EL (cell line): Measurements from ENCODE around the gene ADGB.

ENCODE experiments used
- DNase-seq: peaks from one replicate; pipeline ENCODE4 v3.0.0-alpha.2; 2016

ADGB gene

GRCh38 chr6:146635165-146635564 lies 36.4 kb downstream of the ADGB start:
- no peak for DNase-seq

- DNase-seq: no peak
Observed at GRCh38 chr6:146636481-146636880, 37.7 kb downstream of the ADGB start.

- DNase-seq: no peak
Observed at GRCh38 chr6:146642921-146643320, 44.1 kb downstream of the ADGB start.

GRCh38 chr6:146650799-146651481 lies 52.2 kb downstream of the ADGB start:
- DNase-seq: no peak

- no peak for DNase-seq
Observed at GRCh38 chr6:146651482-146651863, 52.7 kb downstream of the ADGB start.

GRCh38 chr6:146657432-146657831 lies 58.7 kb downstream of the ADGB start:
- no peak for DNase-seq

DNA sequence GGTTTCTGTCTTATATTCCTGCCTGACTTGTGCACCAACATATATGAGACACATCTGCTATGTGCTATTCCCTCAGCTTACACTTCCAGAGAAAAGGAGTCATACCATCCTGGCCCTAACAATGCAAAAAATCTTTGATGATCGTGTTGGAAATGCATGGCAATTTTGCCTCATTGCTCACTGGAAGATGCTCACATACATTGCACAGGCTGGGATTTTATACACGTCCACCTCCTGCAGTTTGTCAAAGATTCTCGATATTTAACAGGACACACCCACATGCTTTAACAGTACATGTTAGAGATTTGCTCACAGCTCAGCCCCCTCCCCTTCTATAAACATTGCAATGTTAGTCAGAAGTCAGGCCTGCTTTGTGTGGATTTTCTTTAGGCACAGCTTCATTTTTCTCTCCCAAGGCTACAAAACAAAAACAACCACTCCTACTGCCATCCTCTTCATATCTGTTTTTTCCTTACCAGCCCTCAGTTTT lies 66.1 kb downstream of the ADGB start:
- DNase-seq: peak; percentile 2

DNA sequence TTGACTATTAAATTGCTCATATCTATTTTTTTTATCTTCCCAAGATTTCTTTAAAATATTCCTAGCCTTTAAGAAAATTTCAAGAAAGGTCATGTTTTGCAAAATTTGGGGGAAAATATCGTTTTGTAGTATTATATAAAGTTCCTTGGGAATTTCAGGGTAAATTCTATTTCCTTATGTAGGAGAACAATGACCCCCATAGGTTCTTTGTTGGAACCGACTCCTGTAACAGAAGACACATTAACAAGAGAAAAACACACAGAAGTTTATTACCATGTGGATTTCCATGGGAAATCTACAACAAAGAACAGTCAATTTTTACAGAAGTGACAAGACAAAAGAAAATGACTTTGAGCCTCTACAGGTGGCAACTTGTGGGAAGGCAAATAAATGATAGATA lies 68.1 kb downstream of the ADGB start:
- DNase-seq: no peak

- DNase-seq: peak; percentile 25
Observed at GRCh38 chr6:146670161-146670560, 71.4 kb downstream of the ADGB start.

DNA sequence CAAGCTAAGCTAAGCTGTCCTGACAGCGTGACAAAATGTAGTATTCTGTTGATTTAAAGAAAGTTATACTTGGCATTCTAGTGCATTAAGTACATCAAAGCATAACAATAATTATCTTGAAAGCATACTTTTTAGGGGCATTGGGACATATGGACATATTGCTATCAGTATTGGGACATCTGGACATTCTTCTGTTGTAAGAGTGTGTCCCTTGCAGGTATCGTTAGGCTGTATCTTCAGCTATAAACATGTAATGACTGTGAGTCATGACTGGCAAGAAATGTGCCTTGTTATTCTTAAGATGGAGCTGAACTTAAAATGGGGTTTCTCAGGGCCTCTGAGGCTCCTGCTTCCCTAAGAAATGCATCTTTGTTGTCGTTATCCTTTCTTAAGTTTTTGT lies 74.3 kb downstream of the ADGB start:
- DNase-seq: no peak

DNA sequence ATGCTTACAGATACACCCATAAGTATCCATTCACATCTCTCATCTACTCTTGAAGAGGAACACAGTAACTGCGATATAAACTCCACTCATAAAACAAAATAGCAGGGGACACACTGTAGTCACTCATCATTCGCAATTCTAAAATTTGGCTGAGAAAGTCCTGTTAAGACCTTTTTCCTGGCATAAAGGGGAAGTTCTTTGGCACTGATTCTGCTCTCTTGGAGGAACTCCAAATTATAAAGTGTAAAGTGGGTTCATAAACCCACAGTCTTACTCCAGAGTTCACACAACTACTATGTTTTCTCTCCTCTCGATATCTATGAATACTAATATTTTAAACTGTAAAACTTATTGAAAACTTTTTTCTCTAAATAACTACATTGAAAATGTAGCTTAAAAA lies 80.6 kb downstream of the ADGB start:
- DNase-seq: no peak

DNA sequence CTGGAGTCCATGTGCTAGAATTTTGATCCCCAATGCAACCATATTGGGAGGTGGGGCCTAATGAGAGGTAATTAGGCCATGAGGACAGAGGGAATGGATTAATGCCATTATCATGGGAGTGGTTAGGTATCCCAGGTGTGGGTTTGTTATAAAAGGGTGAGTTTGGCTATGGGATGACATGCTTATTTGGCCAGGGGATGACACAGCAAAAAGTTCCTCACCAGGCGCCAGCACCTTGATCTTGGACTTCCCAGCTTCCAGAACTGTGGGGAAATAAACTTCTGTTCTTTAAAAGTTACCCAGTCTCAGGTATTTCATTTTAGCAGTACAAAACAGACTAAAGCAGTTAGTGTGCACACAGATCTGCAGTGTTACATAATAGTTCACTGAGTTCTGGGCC lies 84.1 kb downstream of the ADGB start:
- no peak for DNase-seq

DNA sequence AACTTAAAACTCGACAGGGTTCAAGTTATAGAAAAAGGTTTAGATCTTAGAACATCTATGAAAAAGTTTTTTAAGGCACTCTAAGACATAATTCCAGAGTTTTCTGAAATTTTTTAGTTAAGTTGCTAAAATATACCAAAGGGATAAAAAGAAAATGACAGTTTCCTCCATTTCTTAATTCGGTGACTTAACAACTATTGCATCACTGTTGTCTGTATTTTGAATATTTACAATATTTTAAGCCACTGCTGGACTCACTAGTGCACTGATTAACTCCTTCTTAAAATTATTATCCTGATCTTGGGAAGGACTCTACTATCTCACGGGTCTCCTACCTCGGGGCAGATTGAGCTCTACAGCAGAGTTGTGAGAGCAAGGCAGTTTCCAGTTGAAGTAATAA lies 91.0 kb downstream of the ADGB start:
- DNase-seq: no peak

- no peak for DNase-seq
Observed at GRCh38 chr6:146693342-146693741, 94.6 kb downstream of the ADGB start.

GRCh38 chr6:146697921-146698320 lies 99.1 kb downstream of the ADGB start:
- no peak for DNase-seq

DNA sequence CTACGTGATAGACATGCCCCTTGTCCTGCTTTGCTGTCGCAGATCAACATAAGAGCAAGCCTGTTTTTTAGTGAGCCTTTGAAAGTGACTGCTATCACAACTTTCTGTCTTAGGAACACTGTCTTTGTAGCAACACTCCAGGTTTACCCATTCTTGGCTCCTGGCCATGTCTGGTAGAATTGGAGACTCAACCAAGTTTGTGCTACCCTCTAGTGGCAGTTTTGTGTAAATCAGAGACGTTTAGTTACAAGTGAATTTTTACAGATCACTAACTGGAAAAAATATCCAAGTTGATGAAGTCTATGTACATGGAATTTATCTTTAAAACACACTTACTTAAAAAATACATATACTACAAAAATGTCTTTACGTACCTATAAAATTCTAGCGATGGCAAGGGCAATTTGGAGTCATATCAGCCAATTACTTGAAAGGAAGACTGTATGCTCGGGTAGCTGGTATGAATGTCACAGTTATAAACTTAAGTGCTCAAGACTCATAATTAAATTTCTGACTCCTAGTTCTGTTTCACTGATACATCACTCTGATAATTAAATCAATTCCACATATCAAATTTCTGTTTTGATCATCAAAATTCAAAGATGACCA lies 101.4 kb downstream of the ADGB start:
- DNase-seq: peak; percentile 75

DNA sequence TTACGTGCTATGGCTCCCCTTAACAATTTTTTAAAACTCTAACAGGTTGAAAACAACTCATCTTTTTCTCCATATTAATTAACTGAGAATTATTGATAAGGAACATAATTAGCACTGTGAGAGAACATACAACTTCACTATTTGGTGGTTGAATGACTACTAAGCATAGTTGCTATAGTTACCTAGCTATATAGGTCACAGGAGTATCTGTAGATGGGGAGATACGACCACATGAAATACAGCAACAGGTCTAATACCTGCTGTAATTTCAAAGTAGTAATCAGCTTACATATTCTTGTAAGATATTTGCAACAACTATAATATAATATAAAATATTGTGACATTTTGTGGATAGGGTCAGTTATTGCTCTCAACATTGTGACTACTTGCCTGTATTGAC lies 102.9 kb downstream of the ADGB start:
- DNase-seq: no peak

DNA sequence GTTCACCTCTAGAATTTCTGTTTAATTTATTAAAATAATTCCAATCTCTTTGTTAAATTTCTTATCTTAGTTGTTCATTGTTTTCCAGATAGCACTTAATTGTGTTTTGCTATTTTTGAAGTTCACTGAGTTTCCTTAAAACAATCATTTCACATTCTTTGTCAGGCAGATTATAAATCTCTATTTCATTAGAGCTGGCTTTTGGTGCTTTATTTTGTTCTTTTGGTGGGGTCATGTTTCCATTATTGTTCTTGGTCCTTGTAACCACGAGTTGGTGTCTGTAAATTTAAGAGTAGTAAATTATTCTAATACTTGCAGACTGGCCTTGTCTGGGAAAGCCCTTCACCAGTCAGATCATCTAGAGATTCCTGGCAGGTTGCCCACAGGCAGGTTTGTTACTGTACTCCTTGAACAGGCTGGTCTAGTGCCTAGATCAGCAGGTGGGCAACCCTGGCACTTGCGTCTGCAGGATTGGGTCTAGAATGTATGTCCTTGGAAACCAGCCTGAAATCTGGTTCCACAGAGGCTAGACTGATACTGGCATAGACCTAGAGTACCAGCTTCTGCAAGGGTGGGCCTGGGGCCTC lies 110.4 kb downstream of the ADGB start:
- DNase-seq: peak; percentile 1

DNA sequence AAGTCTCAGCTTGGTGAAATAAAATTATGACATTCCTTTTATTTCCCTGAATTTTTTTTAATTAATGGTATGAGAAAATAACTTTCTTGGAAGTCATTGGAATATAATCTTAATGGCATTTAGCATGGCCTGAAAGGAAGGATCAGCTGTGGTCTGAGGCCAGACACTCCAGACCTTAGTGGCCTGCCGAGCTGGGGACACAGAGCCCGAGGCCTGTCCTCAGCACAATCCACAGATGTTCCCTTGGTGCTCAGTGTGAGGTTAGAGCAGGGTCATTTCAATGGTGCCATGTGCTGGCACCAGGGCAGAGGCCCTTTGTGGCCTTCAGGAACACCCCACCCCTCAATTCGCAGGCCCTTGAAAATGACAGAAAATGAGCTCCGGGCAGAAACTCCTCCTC lies 120.6 kb downstream of the ADGB start:
- DNase-seq: no peak

GRCh38 chr6:146739696-146740095 lies 140.9 kb downstream of the ADGB start:
- no peak for DNase-seq

DNA sequence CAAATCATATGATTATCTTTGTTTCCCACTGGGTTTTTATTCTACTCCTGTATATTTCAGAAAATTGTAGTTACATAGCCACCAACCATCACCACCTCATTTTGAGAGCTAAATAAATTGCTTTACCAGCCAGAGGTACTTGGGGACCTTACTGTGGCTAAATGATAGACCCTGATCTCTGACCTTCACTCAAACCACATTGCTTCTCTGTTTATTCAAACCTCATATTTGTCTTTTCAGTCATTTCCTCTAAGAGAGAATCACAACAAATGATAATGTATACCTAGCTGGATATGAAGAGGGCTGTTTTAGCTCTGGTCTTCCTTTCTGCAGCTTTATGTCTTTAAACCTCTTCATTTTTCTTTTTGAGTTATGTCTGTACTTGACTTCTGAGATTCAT lies 142.8 kb downstream of the ADGB start:
- DNase-seq: peak; percentile 61

DNA sequence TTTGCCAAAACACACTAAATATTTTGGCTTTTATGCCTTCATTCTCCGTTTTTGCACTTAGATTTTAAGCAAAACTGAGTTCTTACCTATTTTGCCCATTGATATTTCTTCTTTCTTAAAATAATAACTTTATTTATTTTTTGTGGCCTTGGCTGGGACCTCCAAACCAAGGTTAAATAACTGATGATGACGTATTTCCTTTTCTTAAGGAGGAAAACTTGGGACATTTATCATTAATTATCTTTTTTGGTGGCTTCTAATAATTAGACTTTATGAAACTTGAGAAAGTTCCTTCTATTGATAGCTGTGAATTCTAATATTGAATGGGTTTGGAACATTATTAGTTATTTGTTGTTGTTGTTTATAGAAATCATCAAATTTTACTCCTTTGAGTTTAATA lies 154.5 kb downstream of the ADGB start:
- DNase-seq: no peak

- no peak for DNase-seq
Observed at GRCh38 chr6:146767632-146768031, 168.9 kb downstream of the ADGB start.

GRCh38 chr6:146768722-146769121 lies 169.9 kb downstream of the ADGB start:
- DNase-seq: no peak
